HG02938 (cell line): ENCODE data around the gene OMD.
A peak's percentile ranks its signal among the peaks of the same experiment; 100 is the strongest.
"Not testable (repeated sequence)": the region's sequence is repeated elsewhere in the genome, so short reads cannot be mapped to it uniquely, and the experiment has no call there.

Source experiments
- ATAC-seq: cut with Tn5 transposase; IDR thresholded peaks from one replicate; pipeline ENCODE4 v1.9.1; 2021; ENCODE audit warnings: mild to moderate bottlenecking, moderate library complexity; ENCODE audit not compliant: unreplicated experiment

OMD gene

GRCh38 chr9:92414566-92414965 is 9.7 kb downstream of the OMD start:
- ATAC-seq = no peak

GRCh38 chr9:92411157-92411556 is 13.1 kb downstream of the OMD start:
- not testable (repeated sequence) for ATAC-seq

- no peak for ATAC-seq
Observed at GRCh38 chr9:92408747-92409478, 15.4 kb downstream of the OMD start.

- no peak for ATAC-seq
Observed at GRCh38 chr9:92407818-92408217, 16.5 kb downstream of the OMD start.

GRCh38 chr9:92406477-92406876 is 17.8 kb downstream of the OMD start:
- peak; percentile 77 for ATAC-seq

- no peak for ATAC-seq
Observed at GRCh38 chr9:92405818-92406217, 18.5 kb downstream of the OMD start.

GRCh38 chr9:92404042-92404836 is 20.0 kb downstream of the OMD start, which contains the start of gene OGN:
Gene OGN (minus strand): TSS chr9:92404578. CDS start chr9:92403407, 1,171 bp downstream.
- no peak for ATAC-seq

- no peak for ATAC-seq
Observed at GRCh38 chr9:92402826-92403745, 21.2 kb downstream of the OMD start.

GRCh38 chr9:92402360-92402759 is 21.9 kb downstream of the OMD start:
- no peak for ATAC-seq

- no peak for ATAC-seq
Observed at GRCh38 chr9:92397853-92398252, 26.4 kb downstream of the OMD start.

GRCh38 chr9:92395617-92396016 is 28.7 kb downstream of the OMD start:
- no peak for ATAC-seq

- ATAC-seq = no peak
Observed at GRCh38 chr9:92393686-92394085, 30.6 kb downstream of the OMD start.

GRCh38 chr9:92392690-92393089 is 31.6 kb downstream of the OMD start:
- ATAC-seq = no peak

- no peak for ATAC-seq
Observed at GRCh38 chr9:92385953-92386352, 38.3 kb downstream of the OMD start.

- no peak for ATAC-seq
Observed at GRCh38 chr9:92385477-92385876, 38.8 kb downstream of the OMD start.

GRCh38 chr9:92385001-92385400 is 39.3 kb downstream of the OMD start:
- ATAC-seq = no peak

- no peak for ATAC-seq
Observed at GRCh38 chr9:92384375-92384774, 39.9 kb downstream of the OMD start.

GRCh38 chr9:92381775-92382174 is 42.5 kb downstream of the OMD start:
- ATAC-seq = no peak

- no peak for ATAC-seq
Observed at GRCh38 chr9:92380603-92381002, 43.7 kb downstream of the OMD start.

GRCh38 chr9:92378865-92379560 is 45.3 kb downstream of the OMD start:
- no peak for ATAC-seq

- ATAC-seq = no peak
Observed at GRCh38 chr9:92377876-92378275, 46.4 kb downstream of the OMD start.
